ENCODE results near the gene CORIN. TPM values are rescaled to one million over a fixed set of nuclear protein-coding genes. Genes with fewer than 3 reads are reported as not detected.
A peak's percentile ranks its signal among the peaks of the same experiment; 100 is the strongest.

Gene CORIN
- 1 to 10 TPM in 2 of 7 donors, under 1 TPM in 4, not detected in 1; 0.20 to 7.2 (median 0.66) TPM for total RNA-seq
- 1 to 10 TPM in 1 of 2 donors, under 1 TPM in 1; 0.91 to 7.9 TPM for polyA plus RNA-seq
- long read RNA-seq, donor 1, partial matches to known transcripts: 4 of 6 reads
- long read RNA-seq, donor 1, other reads (novel, unspliced or antisense): 2 of 6 reads
- long read RNA-seq, donor 2: 0 reads
- long read RNA-seq, donor 3, full-length matches to known transcripts: 3 of 8 reads
- long read RNA-seq, donor 3, partial matches to known transcripts: 3 of 8 reads
- long read RNA-seq, donor 3, other reads (novel, unspliced or antisense): 2 of 8 reads

GRCh38 chr4:47837908-47838294, at the start of gene CORIN:
Gene CORIN, minus strand, starts transcription at chr4:47838067. Its CDS starts 118 bp downstream, at chr4:47837949.
- no peak for DNase-seq
- WGBS, 3 donors: 2 to 4% (median 2%) methylated on average over 16 of the region's 16 CpGs
- intact Hi-C loops (cut with DNase I): no loop called here
- Histone ChIP-seq H3K36me3 (no peaks in the 10 kb centered on the region), H3K9me3 (no peaks in the 10 kb centered on the region), H3K4me1 (ENCODE audit: insufficient read depth) (peaks cover 4% of the 10 kb centered on the region), H3K27ac (no peak within 1 kb of the TSS), H3K4me3 (peak within 1 kb of the TSS; percentile 49), H3K27me3 (no peaks in the 10 kb centered on the region)
- TF ChIP-seq EP300 (IDR thresholded peaks at IDR 0.05) (no peak), CTCF (IDR thresholded peaks at IDR 0.05) (no peak), POLR2A (IDR thresholded peaks at IDR 0.05) (no peak)

GRCh38 chr4:47882228-47882627, 44.4 kb upstream of the CORIN start:
- no peak overlapping the region for H3K27ac ChIP-seq
- no peaks in the 10 kb centered on the region for H3K4me1 ChIP-seq (ENCODE audit: insufficient read depth)
- no peak overlapping the region for H3K4me3 ChIP-seq
- no peaks in the 10 kb centered on the region for H3K27me3 ChIP-seq
- H3K9me3 ChIP-seq: no peaks in the 10 kb centered on the region
- intact Hi-C loops (cut with DNase I): no loop called here
- no peaks in the 10 kb centered on the region for H3K36me3 ChIP-seq
- TF ChIP-seq EP300 (IDR thresholded peaks at IDR 0.05) (no peak), CTCF (IDR thresholded peaks at IDR 0.05) (no peak), POLR2A (IDR thresholded peaks at IDR 0.05) (no peak)
- DNase-seq: no peak
- WGBS, 3 donors: 94 to 95% (median 95%) methylated on average over 3 of the region's 3 CpGs

- no peaks in the 10 kb centered on the region for H3K36me3 ChIP-seq
- H3K4me3 ChIP-seq: no peak overlapping the region
- H3K27me3 ChIP-seq: no peaks in the 10 kb centered on the region
- H3K4me1 ChIP-seq (ENCODE audit: insufficient read depth): no peaks in the 10 kb centered on the region
- H3K27ac ChIP-seq: no peak overlapping the region
- DNase-seq: no peak
- no peaks in the 10 kb centered on the region for H3K9me3 ChIP-seq
- TF ChIP-seq EP300 (IDR thresholded peaks at IDR 0.05): no peak
- intact Hi-C loops (cut with DNase I): no loop called here
Measured at GRCh38 chr4:47879458-47879857, 41.6 kb upstream of the CORIN start.

GRCh38 chr4:47876784-47877546, 39.1 kb upstream of the CORIN start:
- Histone ChIP-seq H3K9me3 (peaks cover 0 to 9% of the 10 kb centered on the region in 2 donors), H3K4me3 (no peak overlapping the region), H3K4me1 (ENCODE audit: insufficient read depth) (no peaks in the 10 kb centered on the region), H3K27me3 (no peaks in the 10 kb centered on the region), H3K36me3 (no peaks in the 10 kb centered on the region), H3K27ac (no peak overlapping the region)
- TF ChIP-seq EP300 (IDR thresholded peaks at IDR 0.05) (no peak), CTCF (IDR thresholded peaks at IDR 0.05) (no peak), POLR2A (IDR thresholded peaks at IDR 0.05) (no peak)
- intact Hi-C loops (cut with DNase I): no loop called here
- WGBS, 3 donors: 86 to 90% (median 89%) methylated on average over 3 of the region's 3 CpGs
- no peak for DNase-seq

GRCh38 chr4:47876310-47876709, 38.4 kb upstream of the CORIN start:
- H3K27ac ChIP-seq: no peak overlapping the region
- DNase-seq: no peak
- H3K27me3 ChIP-seq: no peaks in the 10 kb centered on the region
- no peak for TF ChIP-seq POLR2A (IDR thresholded peaks at IDR 0.05)
- no peak for TF ChIP-seq CTCF (IDR thresholded peaks at IDR 0.05)
- TF ChIP-seq EP300 (IDR thresholded peaks at IDR 0.05): no peak
- intact Hi-C loops (cut with DNase I): no loop called here
- H3K36me3 ChIP-seq: no peaks in the 10 kb centered on the region
- no peaks in the 10 kb centered on the region for H3K4me1 ChIP-seq (ENCODE audit: insufficient read depth)
- H3K4me3 ChIP-seq: no peak overlapping the region
- H3K9me3 ChIP-seq: peaks cover 0 to 9% of the 10 kb centered on the region in 2 donors
